SU-DHL-6 (cell line): Measurements from ENCODE around the gene SPO11.

Experiments
- EZH2phosphoT487 ChIP-seq: fragments of 200-600 bp; sonication (generic), shearing (Covaris generic); conservative IDR thresholded peaks from 2 replicates; pipeline ENCODE4 v1.6.1; 2018; ENCODE audit warnings: mild to moderate bottlenecking, antibody characterized with exemption, low read length, moderate library complexity, mixed read lengths
- TF ChIP-seq, protein P1 (sequence below): fragments of 200-600 bp; sonication (generic); IDR thresholded peaks from one replicate; pipeline ENCODE4 v1.5.1; 2017; ENCODE audit warnings: antibody characterized with exemption, mild to moderate bottlenecking, low read length, moderate library complexity; ENCODE audit not compliant: insufficient read depth, poor library complexity, severe bottlenecking

DNA sequence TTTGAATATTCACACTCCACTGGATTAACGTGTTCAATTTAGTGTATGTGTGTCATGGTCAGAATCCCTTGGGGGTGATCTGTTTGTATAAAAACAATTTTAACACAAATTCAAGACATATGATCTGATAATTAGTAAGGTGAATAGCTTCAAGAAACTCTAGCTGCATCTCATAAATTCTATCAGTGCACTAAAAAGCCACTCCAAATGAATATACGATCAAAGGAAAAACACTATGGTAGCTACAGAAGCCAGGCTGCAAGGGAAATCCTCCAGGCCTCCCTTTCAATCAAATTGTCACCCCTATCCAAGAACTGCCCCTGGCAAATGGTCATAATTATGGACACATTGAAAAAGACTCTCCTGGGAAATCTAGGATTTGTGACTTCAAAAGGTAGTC lies 12.1 kb downstream of the SPO11 start:
- TF ChIP-seq, protein P1, sequence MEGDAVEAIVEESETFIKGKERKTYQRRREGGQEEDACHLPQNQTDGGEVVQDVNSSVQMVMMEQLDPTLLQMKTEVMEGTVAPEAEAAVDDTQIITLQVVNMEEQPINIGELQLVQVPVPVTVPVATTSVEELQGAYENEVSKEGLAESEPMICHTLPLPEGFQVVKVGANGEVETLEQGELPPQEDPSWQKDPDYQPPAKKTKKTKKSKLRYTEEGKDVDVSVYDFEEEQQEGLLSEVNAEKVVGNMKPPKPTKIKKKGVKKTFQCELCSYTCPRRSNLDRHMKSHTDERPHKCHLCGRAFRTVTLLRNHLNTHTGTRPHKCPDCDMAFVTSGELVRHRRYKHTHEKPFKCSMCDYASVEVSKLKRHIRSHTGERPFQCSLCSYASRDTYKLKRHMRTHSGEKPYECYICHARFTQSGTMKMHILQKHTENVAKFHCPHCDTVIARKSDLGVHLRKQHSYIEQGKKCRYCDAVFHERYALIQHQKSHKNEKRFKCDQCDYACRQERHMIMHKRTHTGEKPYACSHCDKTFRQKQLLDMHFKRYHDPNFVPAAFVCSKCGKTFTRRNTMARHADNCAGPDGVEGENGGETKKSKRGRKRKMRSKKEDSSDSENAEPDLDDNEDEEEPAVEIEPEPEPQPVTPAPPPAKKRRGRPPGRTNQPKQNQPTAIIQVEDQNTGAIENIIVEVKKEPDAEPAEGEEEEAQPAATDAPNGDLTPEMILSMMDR = no peak
- TF ChIP-seq EZH2phosphoT487 = no peak
